ENCODE results near the gene ZSCAN5A.
"Not testable (repeated sequence)": the region's sequence is repeated elsewhere in the genome, so short reads cannot be mapped to it uniquely, and the experiment has no call there.

ZSCAN5A gene

GRCh38 chr19:56270676-56271075, 44.0 kb downstream of the ZSCAN5A start:
- no peak for DNase-seq

- peak in 1 of 2 experiments; percentile 2 for DNase-seq
These were observed 45.3 kb downstream of the ZSCAN5A start for GRCh38 chr19:56269348-56269747.

- no peak for DNase-seq
These were observed 48.6 kb downstream of the ZSCAN5A start for GRCh38 chr19:56266051-56266450.

- no peak for DNase-seq
These were observed 51.3 kb downstream of the ZSCAN5A start for GRCh38 chr19:56263319-56263718.

- not testable (repeated sequence) for DNase-seq
These were observed 52.7 kb downstream of the ZSCAN5A start for GRCh38 chr19:56261932-56262331.

- DNase-seq: no peak
These were observed 53.5 kb downstream of the ZSCAN5A start for GRCh38 chr19:56261145-56261544.

- no peak for DNase-seq
These were observed 56.4 kb downstream of the ZSCAN5A start for GRCh38 chr19:56258272-56258671.

- DNase-seq: peak; percentile 38 to 82
These were observed 60.9 kb downstream of the ZSCAN5A start for GRCh38 chr19:56253737-56254136.

GRCh38 chr19:56252699-56253422, 61.8 kb downstream of the ZSCAN5A start:
- peak; percentile 66 to 89 for DNase-seq

- DNase-seq: not testable (repeated sequence)
These were observed 65.8 kb downstream of the ZSCAN5A start for GRCh38 chr19:56248736-56249338.

- DNase-seq: not testable (repeated sequence)
These were observed 68.9 kb downstream of the ZSCAN5A start for GRCh38 chr19:56245764-56246163.

- DNase-seq: no peak
These were observed 69.4 kb downstream of the ZSCAN5A start for GRCh38 chr19:56245121-56245740.

GRCh38 chr19:56223481-56223880, 91.2 kb downstream of the ZSCAN5A start:
- DNase-seq: no peak

GRCh38 chr19:56222901-56223300, 91.7 kb downstream of the ZSCAN5A start:
- DNase-seq: no peak

GRCh38 chr19:56221851-56222250, 92.8 kb downstream of the ZSCAN5A start:
- DNase-seq: no peak

- not testable (repeated sequence) for DNase-seq
These were observed 93.2 kb downstream of the ZSCAN5A start for GRCh38 chr19:56221442-56221841.

GRCh38 chr19:56218961-56219360, 95.7 kb downstream of the ZSCAN5A start:
- DNase-seq: no peak

GRCh38 chr19:56217039-56217949, 97.3 kb downstream of the ZSCAN5A start:
- DNase-seq: no peak

- DNase-seq: no peak
These were observed 102.9 kb downstream of the ZSCAN5A start for GRCh38 chr19:56211718-56212117.

GRCh38 chr19:56210036-56210435, 104.6 kb downstream of the ZSCAN5A start:
- DNase-seq: not testable (repeated sequence)

GRCh38 chr19:56209091-56209490, 105.5 kb downstream of the ZSCAN5A start:
- no peak for DNase-seq

- DNase-seq: not testable (repeated sequence)
These were observed 107.1 kb downstream of the ZSCAN5A start for GRCh38 chr19:56207581-56207980.

GRCh38 chr19:56201973-56202372, 112.7 kb downstream of the ZSCAN5A start, which contains the start of gene ZSCAN5C:
TSS of gene ZSCAN5C (plus strand) at chr19:56202273. CDS start at chr19:56205914, 3,641 bp downstream.
- no peak for DNase-seq
